Stimulated activated CD4-positive, alpha-beta T cell treated with anti-CD3 and anti-CD28 coated beads, Interleukin-1b, Interleukin-23, amount 100 ng/mL, for 48 hours (primary cell): ENCODE data around the gene SCG2.

Experiments
- DNase-seq: peaks from one replicate; pipeline ENCODE4 v3.0.0-alpha.2; 2020

The SCG2 gene

GRCh38 chr2:223601932-223602666, at the start of gene SCG2:
TSS of gene SCG2 (minus strand) at chr2:223602361. CDS start at chr2:223599282, 3,079 bp downstream.
- peak; percentile 18 for DNase-seq

- DNase-seq, result no peak
These were observed 47.7 kb upstream of the SCG2 start for GRCh38 chr2:223649554-223650533.

GRCh38 chr2:223648755-223649154, 46.6 kb upstream of the SCG2 start:
- DNase-seq, result no peak

- no peak for DNase-seq
These were observed 45.2 kb upstream of the SCG2 start for GRCh38 chr2:223647258-223647952.

GRCh38 chr2:223644136-223644535, 42.0 kb upstream of the SCG2 start:
- no peak for DNase-seq

GRCh38 chr2:223643309-223643708, 41.1 kb upstream of the SCG2 start:
- DNase-seq, result no peak

- DNase-seq, result no peak
These were observed 40.3 kb upstream of the SCG2 start for GRCh38 chr2:223642506-223642905.

- no peak for DNase-seq
These were observed 38.9 kb upstream of the SCG2 start for GRCh38 chr2:223641082-223641481.

GRCh38 chr2:223635080-223635479, 32.9 kb upstream of the SCG2 start:
- no peak for DNase-seq

DNA sequence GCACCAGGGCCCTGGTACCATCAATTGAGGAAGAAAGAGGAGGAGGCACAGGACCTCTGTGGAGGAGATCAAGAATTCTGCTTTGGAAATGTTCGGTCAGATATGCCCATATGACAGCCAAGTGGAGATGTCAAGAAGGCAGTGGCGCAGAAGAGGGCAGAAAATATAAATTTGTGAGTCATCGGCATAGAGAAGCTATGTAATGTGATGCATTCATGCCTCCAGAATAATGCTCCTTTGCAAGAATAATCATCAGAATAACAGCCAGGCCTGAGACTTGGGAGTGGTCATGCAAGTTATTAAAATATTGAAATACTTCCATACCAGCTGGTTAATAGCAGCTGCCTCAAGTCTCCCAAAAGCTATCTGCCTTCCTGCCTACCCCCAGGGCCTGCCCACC, 32.1 kb upstream of the SCG2 start:
- no peak for DNase-seq

GRCh38 chr2:223633656-223634055, 31.5 kb upstream of the SCG2 start:
- DNase-seq, result no peak

GRCh38 chr2:223632826-223633225, 30.7 kb upstream of the SCG2 start:
- no peak for DNase-seq

DNA sequence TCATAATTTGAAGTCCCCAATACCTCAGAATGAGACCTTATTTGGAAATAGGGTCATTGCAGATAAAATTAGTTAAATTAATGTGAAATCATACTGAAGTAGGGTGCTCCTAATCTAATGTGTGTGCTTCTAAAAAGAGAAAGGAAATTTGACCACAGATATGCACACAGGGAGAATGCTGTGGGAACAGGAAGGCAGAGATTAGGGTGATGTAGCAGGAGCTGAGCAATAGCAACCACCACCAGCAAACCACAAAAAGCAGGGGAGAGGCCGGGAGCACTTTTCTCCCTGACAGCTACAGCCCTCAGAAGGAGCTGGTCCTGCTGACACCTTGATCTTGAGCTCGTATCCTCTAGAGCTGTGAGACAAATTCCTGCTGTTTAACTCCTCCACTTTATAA, 24.6 kb upstream of the SCG2 start:
- no peak for DNase-seq

DNA sequence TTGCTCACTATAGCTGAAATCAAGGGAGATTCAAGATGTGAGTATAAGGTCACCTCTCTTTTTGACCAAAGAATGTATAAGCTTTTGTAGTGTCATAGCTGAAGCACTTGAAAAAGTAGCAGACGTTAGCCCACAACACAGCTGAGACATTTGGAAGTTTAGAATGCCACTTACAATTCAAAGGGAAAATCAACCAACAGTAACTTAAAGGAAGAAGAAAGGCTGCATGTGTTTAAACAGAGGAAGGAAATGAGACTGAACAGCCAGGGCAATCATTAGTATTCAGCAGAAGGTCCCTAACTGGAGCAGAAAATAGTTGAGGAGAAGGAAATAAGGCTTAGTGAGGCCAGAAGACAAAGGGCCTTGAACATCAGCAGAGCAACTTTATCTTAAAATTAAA, 23.5 kb upstream of the SCG2 start:
- DNase-seq, result no peak

- no peak for DNase-seq
These were observed 19.7 kb upstream of the SCG2 start for GRCh38 chr2:223621901-223622300.

- no peak for DNase-seq
These were observed 17.4 kb upstream of the SCG2 start for GRCh38 chr2:223619486-223620129.

- DNase-seq, result no peak
These were observed 16.2 kb upstream of the SCG2 start for GRCh38 chr2:223618172-223619035.

DNA sequence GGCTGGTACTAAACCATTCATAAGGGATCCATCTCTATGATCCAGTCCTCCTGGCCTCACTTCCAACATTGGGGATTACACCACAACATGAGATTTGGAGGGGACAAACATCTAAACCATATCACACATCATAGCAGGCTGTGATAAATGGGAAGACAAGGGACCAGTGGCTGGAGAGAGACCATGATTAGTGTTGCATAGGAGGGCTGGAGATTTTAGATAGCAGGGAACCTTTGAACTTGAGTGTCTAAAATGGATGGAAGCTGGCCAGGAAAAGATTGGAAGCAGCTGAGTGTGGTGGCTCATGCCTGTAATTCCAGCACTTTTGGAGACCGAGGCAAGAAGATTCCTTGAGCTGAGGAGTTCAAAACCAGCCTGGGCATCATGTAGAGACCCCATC, 12.4 kb upstream of the SCG2 start:
- DNase-seq, result no peak

DNA sequence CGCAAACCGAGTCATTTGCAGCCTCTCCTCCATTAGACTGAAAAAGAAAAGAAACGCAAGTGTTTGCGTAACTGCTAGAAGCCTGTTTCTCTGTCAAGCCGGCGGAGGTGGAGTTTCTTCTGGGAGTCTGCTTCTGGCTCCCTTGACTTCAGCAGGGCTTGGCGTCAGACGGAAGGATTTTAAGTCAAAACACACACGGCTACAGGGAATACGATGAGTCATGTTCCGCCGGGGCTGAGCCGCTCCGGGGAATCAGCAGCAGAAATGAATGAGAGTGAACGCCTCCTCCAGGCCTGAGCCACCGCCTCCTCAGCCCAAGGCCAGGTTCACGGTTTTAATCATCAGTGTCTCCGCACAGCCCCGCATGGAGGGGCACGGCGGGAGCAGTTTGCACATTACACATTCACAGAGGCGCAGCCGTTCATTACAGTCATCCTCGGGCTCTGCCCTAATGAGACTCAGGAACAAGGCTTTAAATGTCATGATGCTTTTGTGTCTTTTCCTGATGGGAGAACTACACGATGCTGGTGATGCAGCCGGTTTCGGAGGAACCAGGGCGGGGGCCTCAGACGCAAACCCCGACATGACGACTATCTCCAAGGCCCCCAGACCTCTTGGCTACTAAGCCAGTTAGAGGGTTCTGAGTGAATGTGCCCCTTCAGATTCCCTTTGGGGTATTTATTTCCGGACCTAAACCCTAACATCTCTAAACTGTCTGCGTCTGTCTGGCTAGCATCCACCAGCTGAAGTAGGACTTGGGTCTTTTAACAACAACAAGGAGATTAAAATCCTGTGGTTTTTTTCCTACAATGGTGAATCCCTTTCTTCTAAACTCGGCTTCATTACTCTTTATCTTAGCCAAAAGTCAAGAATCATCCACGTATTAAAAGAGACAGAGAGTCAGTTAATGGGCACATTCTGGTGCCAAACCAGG, 11.1 kb upstream of the SCG2 start:
- DNase-seq, result no peak

DNA sequence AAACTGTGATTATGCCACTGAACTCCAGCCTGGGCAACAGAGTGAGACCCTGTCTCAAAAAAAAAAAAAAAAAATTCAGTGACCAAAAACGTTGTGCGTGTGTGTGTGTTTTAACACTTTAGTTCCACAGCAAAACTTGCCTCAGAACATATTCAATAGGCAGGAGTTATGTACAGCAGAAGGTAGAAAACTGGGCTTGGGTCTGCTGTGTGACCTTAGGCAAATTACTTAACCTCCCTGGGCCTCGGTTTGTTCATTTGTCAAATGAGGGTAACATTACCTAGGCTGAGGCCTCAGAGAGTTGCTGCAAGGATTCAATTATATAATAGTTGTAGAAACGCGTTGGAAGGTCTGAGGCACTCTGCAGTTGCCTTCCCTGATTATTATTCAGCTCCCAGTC, 10.3 kb upstream of the SCG2 start:
- no peak for DNase-seq

DNA sequence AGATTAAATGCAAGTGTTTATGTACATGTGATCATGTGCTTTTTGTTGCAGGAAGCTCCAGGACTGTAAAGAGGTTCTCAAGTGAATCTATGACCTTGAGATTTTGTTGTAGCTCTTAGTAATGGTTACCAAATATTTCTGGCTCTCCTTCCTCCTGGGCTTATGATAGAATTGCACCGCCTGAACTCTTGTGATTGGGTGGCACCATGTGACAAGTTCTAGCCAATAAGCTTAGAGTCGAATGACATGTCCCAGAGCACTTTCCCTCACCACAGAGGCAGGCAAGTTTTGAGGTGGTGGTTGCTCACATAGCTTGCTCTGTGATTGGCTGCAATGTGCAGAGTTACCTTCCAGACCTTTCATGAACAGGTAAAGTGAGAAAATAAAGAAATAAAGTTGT, 8.9 kb upstream of the SCG2 start:
- DNase-seq, result no peak
